NCI-H1092 treated with DMSO at 0.1 percent for 48 hours (cell line): Measurements from ENCODE around the gene PGD.
"Not testable (repeated sequence)": the region's sequence is repeated elsewhere in the genome, so short reads cannot be mapped to it uniquely, and the experiment has no call there.

Experiments used
- DNase-seq: peaks from one replicate; lab custom pipeline; 2025; lab: John Stamatoyannopoulos, UW

Gene PGD

GRCh38 chr1:10437052-10437451 lies 38.2 kb downstream of the PGD start:
- DNase-seq, result no peak

DNA sequence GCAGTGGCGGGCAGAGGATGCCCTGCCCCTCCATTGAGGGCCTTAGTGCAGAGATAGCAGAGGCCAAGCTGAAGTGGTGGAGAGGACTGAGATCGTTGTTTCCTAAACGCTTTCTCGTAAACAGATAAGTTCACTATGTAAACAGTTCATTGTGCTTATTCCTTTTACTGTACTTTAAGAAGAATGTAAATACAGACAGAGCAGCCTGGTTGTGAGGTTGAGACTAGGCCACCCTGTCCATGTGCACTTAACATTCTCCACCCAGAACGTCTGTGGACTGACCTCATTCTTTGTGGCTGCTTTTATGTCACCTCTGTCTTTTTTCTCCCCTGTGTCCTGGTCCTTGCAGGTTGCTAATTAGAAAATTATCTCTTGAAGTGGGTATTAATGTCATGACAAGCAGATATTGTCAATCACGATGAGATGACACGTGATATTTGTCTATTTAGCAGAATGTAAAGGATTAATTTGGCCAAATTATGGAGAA lies 39.9 kb downstream of the PGD start:
- no peak for DNase-seq

DNA sequence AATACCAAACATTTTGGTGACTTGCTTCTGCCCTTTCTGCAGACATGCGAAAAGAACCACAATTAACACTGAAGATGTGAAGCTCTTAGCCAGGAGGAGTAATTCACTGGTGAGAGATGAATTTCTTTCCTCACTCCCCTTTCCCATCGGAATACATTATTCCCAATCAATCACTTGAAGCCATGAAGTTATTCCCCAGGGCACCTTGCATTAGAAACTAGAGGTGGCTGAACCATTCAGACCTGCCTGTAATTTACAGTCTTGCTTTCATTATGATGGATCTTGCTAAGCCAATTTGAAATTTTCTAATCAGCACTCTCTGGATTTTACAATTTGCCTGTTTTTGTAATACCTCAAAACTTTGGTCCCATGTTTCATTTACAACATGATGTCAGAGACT lies 41.4 kb downstream of the PGD start:
- DNase-seq, result no peak

- no peak for DNase-seq
Measured at GRCh38 chr1:10440794-10441193, 41.9 kb downstream of the PGD start.

- DNase-seq, result no peak
Measured at GRCh38 chr1:10444248-10444647, 45.4 kb downstream of the PGD start.

DNA sequence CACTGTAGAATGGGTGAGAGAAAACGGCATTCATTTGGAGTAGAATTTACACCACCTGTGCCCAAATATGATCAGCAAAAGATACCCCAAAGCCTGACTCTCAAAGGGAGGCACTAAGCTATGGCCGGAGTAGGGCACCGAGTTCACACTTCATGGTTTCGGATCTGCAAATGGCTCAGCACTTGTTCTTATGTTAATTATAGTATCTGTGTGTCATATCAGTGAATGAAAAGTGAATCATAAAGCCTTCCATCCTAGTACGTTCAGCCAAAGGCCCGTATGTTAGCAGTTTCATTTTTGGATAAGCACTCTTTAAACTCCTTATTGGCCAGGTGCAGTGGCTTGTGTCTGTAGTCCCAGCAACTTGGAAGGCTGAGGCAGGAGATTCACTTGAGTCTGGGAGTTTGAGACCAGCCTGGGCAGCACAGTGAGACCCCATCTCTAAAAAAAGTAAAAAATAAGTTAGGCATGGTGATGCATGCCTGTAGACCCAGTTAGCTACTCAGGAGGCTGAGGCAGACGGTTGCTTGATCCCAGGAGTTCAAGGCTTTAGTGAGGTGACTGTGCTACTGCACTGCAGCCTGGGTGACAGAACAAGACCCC lies 46.0 kb downstream of the PGD start:
- DNase-seq, result no peak

- no peak for DNase-seq
Measured at GRCh38 chr1:10446790-10447422, 48.0 kb downstream of the PGD start.

DNA sequence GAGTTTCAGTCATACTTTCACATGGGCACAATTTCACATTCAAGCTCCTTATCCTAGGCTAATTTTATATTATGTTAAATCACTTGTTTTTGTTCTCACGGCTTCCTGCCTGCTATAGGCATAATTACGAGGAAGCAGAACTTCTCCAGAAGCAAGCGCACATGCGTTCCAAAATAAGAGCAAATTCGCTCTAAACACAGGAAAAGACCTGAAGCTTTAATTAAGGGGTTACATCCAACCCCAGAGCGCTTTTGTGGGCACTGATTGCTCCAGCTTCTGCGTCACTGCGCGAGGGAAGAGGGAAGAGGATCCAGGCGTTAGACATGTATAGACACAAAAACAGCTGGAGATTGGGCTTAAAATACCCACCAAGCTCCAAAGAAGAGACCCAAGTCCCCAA lies 50.9 kb downstream of the PGD start, which contains the start of gene CORT:
TSS of gene CORT (plus strand) at position 281 of the 400 bp plus-strand sequence. CDS start 193 bp downstream, outside the sequence.
- DNase-seq, result no peak

DNA sequence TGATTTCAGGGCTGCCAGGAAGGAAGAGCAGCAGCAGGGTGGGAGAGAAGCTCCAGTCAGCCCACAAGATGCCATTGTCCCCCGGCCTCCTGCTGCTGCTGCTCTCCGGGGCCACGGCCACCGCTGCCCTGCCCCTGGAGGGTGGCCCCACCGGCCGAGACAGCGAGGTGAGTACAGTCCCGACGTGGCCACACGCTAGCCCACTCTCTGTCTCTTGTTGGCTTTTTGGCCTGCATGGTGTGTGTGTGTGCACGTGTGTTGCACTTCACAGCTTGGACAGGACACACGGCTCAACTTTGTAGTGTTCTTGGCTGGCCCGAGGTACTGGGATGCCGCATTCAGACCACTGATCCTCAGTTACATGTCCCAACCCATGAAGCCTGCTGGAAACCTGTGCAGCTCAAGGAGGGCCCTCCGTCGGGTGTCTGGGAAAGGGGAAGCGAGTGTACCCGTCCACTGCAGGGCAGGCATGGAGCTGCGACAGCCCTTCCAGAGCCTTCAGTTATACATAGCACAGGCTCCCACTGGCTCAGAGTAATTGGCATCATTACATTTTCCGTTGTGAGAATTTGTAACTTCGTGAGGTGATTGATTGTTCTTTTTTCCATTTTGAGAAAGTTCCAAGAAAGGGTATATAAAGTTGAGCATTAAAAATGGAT lies 51.4 kb downstream of the PGD start:
- DNase-seq, result no peak

DNA sequence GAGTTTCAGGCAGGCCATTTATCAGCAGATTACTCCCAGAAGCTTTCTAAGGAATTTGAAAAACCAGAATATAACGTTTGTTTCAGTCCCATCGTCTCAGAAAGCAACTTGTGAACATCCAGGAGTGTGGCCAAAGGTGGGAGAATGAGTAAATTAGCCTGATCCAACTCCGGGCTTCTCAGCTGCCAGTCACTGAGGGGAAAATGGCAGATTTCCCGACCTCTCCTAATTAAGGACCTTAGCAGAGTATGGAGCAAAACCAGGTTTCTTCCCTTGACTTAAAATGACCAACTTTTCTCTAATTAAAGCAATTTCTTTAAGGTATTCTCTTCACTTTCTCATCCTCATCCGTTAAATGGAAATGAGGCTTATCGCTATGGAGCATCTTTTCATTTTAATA lies 52.0 kb downstream of the PGD start:
- no peak for DNase-seq

DNA sequence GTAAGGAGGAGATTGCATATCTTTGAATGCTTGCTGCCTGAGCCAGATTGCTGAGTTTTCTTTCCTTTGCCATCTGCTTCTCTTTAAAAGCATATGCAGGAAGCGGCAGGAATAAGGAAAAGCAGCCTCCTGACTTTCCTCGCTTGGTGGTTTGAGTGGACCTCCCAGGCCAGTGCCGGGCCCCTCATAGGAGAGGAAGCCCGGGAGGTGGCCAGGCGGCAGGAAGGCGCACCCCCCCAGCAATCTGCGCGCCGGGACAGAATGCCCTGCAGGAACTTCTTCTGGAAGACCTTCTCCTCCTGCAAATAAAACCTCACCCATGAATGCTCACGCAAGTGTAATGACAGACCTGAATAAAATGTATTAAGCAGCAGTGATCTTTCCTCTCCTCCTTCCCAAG lies 52.4 kb downstream of the PGD start:
- DNase-seq, result no peak

DNA sequence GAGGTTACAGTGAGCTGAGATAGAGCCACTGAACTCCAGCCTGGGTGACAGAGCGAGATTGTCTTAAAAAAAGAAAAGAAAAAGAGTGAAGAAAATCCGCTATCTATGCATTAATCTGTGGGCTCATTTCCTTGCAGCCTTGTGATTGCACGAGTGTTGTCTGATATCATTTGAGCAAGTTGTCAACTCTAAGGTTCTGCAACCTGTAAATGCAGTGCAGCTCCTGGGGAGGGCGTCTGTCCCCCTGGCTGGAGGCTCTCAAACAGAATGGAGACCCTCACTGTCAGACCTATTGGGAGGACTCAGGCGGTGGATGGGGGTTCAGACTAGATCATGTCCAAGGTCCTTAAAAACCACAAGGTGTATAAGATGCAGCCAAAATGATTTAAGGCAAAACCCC lies 57.2 kb downstream of the PGD start:
- no peak for DNase-seq

GRCh38 chr1:10456661-10457060 lies 57.8 kb downstream of the PGD start:
- DNase-seq, result no peak

- DNase-seq, result not testable (repeated sequence)
Measured at GRCh38 chr1:10457462-10457861, 58.6 kb downstream of the PGD start.

DNA sequence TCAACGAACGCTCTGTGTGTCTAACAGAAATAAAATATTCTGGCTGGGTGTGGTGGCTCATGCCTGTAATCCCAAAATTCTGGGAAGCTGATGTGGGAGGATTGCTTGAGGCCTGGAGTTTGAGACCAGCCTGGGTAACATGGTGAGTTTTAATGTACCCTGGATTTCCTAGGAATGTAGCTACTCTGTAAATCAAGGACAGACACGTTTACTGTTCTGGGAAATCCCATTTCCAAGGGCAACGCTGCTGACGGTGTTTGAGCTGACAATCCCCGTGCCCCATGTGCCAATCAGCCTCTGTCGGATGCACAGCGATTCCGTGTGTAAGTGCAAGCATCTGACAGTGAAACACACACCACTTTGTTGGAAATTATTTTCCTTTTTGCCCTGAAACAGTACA lies 59.0 kb downstream of the PGD start:
- DNase-seq, result no peak

- DNase-seq, result no peak
Measured at GRCh38 chr1:10459184-10459583, 60.3 kb downstream of the PGD start.

GRCh38 chr1:10467078-10467477 lies 68.2 kb downstream of the PGD start:
- DNase-seq, result no peak

GRCh38 chr1:10470043-10470442 lies 71.2 kb downstream of the PGD start:
- DNase-seq, result no peak
